ENCODE data around the gene AP1G1.
"Not testable (repeated sequence)": the region's sequence is repeated elsewhere in the genome, so short reads cannot be mapped to it uniquely, and the experiment has no call there.

The AP1G1 gene

DNA sequence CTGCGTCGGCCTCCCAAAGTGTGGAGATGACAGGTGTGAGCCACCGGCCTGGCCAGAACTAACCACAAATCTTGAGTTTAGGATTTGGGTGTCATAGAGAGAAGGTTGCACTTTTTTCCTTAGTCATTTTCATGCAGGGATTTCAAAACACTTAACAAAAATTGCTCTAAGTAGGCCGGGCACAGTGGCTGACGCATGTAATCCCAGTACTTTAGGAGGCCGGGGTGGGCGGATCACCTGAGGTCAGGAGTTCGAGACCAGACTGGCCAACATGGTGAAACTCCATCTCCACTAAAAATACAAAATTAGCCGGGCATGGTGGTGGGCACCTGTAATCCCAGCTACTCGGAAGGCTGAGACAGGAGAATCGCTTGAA is 1.5 kb upstream of the AP1G1 start:
- DNase-seq (ENCODE audit: low read depth in 2 of 3, low spot score in 1 of 3) = not testable (repeated sequence)

DNA sequence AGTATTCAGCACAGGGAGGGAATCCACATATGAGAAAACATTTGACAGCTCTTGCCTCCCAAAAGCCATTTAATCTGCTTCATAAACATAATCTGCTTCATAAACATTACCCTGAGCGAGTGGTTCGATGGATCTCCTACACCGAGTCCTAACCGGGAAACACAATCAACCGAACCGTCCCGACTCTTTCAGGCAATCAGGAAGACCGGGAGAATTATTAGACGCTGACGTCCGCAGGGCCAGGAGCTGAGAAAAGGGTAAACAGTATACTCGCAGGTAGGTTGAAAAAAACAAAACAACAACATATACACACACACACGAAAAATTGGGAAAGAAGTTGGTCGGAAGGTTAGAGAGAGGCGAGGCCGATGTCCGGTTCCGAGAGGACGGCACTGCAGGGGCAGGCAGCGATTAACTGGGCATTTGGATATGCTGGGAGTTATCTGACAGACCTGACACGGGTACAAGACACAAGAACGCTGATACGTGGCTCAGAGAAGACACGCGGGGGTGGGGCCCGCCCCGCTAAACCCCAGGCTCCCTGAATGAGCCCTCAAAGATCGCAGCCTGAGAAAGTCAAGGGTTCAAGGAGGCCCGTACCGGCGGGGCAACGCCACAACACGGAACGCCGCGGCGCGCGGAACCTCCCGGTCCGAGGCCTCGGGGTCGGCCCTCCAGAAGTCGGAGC is 585 bp downstream of the AP1G1 start:
- DNase-seq (ENCODE audit: low read depth in 2 of 3, low spot score in 1 of 3) = peak in 2 of 3 donors; percentile 30 to 34

DNA sequence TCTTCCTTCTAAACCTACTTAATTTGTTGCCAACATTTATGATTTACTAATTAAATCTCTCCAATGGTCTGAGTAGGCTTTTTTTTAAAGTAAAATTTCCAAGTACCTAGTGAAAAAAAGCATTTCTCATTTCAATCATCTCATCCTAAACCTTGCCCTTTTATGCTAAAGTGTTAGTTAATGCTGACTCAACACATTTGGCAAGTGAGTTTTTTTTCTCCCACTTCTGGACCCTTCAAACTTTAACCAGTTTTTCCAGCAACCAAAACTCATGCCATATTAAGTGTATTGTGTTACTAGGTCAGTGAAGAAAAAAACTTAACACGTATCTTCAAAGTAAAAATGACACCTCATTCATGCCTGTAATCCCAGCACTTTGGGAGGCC is 5.3 kb downstream of the AP1G1 start:
- DNase-seq (ENCODE audit: low read depth in 2 of 3, low spot score in 1 of 3) = no peak

DNA sequence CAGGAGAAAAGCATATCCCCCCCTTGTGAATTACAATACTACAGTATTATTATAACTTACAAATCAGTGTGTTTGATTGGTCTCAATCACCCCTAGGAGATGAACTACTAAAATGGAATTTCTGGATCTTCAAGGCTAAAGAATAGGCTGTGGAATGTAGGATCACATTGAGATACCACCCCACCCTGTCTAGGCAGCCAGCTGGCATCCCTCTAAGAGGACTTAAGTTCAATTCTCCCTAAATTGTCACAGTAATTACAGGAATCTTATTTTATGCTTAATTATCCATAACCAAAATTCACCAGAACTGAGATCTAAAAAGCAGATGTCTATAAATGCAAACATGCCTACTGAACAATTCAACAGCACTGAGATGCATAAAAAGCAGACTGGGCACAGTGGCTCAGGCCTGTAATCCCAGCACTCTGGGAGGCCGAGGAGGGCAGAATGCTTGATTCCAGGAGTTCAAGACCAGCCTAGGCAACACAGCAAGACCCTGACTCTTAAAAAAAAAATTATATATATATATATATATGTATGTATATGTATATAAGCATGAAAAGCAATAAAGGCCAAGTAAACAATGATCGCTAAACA is 12.0 kb downstream of the AP1G1 start:
- no peak for DNase-seq (ENCODE audit: low read depth in 2 of 3, low spot score in 1 of 3)

DNA sequence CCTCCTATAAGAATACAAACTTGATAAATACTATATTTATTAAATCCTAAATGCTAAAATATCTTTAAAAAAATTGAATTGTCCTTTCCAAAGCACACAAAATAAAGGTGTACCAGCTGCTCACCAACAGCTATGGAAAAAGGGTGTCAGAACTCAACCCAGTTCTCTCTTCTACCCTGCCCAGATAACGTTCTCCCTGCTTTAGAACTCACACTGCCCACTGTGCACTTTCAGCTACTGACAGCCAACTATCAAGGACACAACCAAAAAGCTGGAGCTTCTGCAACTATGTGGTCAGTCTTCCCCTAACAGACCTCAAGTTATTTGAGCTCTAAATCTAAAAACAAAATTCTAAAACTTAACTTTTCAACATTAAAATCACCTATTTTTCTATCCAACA is 13.7 kb downstream of the AP1G1 start:
- DNase-seq (ENCODE audit: low read depth in 2 of 3, low spot score in 1 of 3) = no peak

DNA sequence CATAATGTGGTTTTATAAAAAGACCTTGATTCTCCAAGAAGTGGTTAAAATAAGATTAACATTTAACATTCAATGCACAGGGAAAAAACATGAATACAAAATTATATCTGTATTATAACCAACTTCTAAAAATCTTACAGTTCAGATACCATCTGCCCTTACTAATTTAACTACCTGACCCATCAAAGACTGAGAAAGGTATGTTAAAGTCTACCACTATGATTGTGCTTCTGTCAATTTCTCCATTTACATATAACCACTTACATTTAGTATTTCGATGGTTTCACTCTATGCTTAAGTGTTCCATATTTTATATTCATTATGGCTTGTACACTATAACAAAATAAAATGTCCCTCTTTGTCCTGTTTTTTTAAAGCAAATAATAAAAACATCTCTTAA is 14.6 kb downstream of the AP1G1 start:
- no peak for DNase-seq (ENCODE audit: low read depth in 2 of 3, low spot score in 1 of 3)

DNA sequence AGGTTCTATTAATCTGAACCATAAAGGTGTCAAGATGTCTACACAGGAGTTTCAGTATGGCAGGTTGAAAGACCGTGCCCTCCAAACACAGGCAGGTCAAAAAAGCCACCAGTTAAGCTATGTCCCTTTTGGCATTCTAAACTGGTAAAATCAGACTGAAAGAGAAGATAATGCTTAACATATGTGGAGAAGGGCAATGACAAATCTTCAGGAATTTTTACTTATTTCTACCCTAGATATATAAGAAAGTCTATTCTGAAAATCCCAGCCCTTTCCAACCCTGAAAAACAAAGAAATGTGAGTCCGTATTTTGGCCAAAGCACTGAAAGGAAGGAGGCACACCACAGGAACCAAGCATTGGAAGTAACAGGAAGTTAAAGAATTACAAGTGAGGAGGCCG is 16.5 kb downstream of the AP1G1 start:
- no peak for DNase-seq (ENCODE audit: low read depth in 2 of 3, low spot score in 1 of 3)

DNA sequence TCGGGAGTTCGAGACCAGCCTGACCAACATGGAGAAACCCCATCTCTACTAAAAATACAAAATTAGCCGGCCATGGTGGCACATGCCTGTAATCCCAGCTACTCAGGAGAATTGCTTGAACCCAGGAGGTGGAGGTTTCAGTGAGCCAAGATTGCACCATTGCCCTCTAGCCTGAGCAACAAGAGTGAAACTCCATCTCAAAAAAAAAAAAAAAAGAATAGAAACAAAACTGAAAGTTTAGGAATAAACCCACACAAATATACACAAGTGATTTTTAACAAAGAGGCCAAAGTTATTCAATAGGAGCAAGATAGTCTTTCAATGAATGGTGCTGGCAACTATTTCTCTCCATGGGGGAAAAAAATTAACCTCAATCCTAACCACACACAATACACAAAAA is 18.3 kb downstream of the AP1G1 start:
- DNase-seq (ENCODE audit: low read depth in 2 of 3, low spot score in 1 of 3) = not testable (repeated sequence)

DNA sequence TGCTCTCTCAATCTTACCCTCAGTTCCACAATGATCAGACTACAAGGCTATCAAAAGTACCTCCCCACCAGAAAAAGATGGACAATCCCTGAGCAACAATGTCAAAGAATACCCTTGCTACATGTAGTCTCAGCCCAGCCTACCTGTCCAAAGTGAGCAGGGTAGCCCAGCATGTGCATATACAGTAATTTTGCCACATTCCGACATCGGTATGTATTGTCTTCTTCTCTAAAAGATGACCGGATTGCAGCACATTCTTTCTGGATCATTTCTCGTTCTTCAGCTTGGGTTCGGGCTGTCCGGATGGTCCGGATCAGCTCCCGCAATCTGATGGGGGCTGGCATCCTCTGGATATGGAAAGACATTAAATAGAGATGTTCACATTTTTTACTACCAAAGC is 19.5 kb downstream of the AP1G1 start:
- DNase-seq (ENCODE audit: low read depth in 2 of 3, low spot score in 1 of 3) = no peak

DNA sequence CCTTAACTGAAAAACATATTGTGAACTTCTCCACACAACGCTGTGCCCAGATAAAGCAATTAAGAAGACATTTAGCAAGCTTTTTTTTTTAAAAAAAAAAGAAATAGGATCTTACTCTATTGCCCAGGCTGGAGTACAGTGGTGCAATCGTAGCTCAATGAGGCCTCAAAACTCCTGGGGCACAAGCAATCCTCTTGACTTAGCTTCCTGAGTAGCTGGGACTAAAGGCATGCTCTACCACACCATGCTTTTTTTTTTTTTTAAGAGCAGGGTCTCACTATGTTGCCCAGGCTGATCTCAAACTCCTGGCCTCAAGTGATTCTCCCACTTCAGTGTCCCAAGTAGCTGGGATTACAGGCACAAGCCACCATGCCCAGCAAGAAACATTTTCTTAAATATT is 20.1 kb downstream of the AP1G1 start:
- no peak for DNase-seq (ENCODE audit: low read depth in 2 of 3, low spot score in 1 of 3)

DNA sequence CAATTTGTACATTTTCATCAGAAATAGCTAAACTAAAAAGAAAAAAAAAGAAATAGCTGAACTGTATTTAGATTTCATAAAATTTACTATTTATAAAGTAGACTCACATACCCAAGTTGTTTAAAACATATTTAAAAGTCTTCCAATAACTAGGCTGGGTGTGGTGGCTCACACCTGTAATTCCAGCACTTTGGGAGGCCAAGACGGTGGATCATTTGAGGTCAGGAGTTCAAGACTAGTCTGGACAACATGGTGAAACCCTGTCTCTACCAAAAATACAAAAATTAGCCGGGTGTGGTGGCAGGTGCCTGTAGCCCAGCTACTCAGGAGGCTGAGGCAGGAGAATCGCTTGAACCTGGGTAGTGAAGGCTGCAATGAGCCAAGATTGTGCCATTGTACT is 23.5 kb downstream of the AP1G1 start:
- DNase-seq (ENCODE audit: low read depth in 2 of 3, low spot score in 1 of 3) = not testable (repeated sequence)

DNA sequence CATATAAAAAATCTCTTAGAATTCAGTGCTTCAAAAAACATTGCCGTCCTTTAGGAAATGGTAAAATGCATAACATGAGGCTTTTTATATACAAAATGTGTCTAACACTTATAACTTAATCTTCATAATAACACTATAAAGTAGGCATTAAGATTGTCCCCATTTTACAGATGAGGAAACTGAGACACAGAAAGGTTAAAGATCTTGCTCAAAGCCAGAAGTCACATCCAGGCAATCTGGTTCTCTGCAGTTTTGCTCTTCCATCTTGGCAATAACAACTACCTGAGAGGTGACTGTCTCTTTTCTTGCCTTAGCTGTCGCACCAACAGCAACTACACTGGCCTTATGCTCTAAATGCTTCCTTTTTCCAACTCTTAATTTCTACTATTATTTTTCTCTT is 24.5 kb downstream of the AP1G1 start:
- no peak for DNase-seq (ENCODE audit: low read depth in 2 of 3, low spot score in 1 of 3)

DNA sequence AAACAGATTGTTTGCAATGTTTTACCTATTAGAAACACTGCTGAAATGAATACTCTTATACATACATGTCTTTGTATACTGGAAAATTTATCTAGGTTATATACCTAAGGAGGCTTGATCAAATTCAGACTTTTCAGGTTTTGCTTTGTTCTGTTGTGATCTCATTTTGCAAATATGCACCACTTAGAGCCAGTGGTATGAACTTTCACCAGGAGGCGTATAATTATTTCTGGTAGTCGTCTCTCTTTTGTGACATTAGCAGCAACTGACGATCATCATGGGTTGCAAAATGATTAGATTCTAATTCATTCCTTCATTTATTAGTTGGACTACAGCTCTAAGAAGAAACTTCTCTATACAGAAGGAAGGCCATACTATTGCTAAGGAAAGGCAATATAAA is 26.9 kb downstream of the AP1G1 start:
- no peak for DNase-seq (ENCODE audit: low read depth in 2 of 3, low spot score in 1 of 3)

DNA sequence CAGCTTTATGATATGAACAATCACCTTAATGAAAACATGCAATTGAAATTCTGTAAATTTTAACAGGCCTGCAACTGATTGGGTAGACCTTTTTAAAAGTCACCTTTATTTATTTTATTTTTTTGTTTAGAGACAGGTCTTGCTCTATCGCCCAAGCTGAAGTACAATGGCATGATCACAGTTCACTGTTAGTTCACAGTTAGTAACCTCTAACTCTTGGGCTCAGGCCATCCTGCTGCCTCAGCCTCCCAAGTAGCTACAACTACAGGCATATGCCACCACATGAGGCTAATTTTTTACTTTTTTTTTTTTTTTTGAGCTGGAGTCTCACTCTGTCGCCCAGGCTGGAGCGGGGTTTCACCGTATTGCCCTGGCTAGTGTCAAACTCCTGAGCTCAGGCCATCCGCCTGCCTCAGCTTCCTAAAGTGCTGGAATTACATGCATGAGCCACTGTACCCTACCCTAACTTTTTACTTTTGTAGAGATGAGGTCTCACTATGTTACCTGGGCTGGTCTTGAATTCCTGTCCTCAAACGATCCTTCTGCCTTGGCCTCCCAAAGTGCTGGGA is 28.0 kb downstream of the AP1G1 start:
- no peak for DNase-seq (ENCODE audit: low read depth in 2 of 3, low spot score in 1 of 3)

DNA sequence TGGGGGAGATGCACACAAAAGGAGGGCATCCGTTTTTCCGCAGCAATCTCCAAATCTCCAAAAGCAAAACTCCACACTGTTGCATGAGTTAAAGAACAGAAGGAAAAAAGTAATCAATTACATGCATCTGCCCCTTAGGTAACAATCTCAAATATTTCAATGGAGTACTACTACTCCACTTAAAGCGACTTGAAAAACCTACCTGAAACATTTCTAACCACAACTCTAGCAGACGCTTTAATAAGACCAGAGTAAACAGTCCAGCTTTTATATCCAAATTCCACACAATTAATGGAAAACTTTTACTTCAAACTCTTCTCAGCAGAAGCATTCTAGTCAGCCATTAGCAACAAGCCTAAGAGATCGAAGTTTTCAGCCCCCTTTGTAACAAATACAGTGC is 29.9 kb downstream of the AP1G1 start:
- no peak for DNase-seq (ENCODE audit: low read depth in 2 of 3, low spot score in 1 of 3)

DNA sequence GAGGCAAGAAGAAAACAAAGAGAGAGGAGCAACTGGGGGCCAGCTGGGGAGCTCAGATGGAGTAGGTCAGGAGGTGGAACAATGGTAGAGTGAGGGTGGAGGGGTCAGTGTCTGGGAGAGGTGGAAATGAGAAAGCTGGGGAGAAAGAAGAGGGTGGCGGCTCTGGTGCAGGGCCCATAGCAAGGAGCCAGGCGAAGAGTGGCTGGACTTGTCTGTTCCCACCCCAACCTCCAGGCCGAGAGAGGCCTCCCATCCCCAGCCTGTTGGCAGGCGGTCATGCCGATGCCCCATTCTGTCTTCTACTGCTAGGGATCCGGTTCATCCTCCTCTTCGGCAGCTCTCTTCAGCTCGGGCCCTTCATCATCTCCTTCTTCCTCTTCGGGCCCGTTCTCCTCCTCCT is 31.3 kb downstream of the AP1G1 start:
- no peak for DNase-seq (ENCODE audit: low read depth in 2 of 3, low spot score in 1 of 3)

DNA sequence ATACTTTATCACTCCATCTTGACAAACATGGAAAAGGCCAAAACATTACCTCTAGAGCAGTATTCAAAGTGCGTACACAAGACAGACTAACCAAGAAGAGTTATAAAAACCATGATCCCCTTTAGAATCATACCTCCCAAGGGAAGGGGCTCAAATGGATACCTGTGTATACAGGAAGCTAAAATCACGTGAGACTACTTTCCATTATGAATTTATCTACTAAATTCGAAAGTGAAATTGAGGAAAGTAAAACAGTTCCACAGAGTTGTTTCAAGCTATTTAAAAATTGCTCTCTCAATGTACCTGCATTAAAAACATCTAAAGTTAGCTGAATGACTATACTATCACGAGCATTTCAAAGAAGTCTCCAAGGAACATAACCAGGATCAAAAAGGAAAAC is 32.7 kb downstream of the AP1G1 start:
- DNase-seq (ENCODE audit: low read depth in 2 of 3, low spot score in 1 of 3) = no peak

DNA sequence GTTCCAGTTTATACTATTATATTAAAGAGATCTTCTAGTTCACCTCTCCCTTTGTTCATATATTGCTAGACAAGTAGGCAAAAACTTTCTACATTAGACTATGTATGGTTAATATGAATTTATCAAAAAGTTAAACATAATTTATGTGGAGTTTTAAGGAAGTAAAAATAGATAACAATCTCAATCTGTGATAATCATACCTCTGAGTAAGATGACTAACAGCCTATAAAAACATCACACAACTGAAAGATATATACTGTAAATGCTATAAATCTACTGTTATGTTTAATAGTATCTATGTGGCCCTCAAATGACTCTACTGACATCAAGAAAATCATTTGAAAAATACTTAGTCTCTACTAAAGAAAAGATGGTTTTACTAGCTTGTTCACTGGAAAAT is 37.1 kb downstream of the AP1G1 start:
- no peak for DNase-seq (ENCODE audit: low read depth in 2 of 3, low spot score in 1 of 3)

DNA sequence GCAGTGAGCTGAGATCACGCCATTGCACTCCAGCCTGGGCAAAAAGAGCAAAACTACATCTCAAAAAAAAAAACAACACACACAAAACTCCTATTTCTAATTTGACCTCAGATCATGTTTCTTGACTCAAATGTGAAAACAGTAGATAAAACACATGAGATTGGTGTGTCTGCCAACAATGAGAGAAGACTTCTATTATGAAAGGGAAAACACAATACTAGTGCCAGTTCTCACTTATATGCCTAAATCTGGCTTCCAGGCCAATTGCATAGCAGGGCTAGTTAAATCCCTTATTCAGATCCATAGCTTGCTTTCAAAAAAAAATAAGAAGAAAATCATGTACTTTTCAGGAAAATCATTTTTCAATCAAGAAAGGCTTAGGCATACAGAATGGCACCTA is 39.4 kb downstream of the AP1G1 start:
- DNase-seq (ENCODE audit: low read depth in 2 of 3, low spot score in 1 of 3) = no peak

DNA sequence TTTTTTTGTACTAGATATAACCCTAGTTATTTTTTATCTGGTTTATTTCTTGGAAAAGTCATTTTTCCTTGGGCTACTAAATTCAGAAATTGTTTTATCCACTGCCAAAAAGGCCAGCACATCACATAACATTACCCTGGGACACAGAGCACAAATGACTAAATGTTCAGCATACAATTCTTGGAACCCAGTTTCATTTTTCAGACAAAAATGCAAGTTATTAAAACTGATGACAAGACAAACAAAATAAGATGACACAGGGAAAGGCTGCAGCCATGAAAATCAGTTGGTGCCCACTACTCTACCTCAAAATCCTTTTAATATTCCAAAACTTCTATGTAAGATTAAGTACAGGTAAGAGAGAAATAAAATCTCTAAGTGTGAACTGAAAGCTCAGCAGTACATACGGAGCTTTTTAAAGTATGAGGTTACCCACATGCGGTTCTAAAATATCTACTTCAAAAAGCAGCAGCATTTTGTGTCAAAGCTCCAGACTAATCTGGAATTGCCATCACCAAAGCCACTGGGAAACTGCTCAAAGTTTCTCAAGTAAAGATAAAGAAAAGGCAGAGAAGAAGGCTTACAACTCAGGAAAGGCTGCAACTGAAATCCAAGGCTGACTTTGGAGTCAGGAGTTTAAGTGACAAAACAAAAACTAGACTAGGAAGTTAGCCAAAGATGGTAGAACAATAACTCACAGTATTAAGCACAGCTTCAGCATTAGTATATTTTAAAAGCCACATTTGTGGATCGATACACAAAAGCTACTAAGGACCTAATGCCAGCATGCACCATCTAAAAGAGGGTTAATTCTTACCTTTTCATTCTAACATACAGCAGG is 41.4 kb downstream of the AP1G1 start:
- no peak for DNase-seq (ENCODE audit: low read depth in 2 of 3, low spot score in 1 of 3)

DNA sequence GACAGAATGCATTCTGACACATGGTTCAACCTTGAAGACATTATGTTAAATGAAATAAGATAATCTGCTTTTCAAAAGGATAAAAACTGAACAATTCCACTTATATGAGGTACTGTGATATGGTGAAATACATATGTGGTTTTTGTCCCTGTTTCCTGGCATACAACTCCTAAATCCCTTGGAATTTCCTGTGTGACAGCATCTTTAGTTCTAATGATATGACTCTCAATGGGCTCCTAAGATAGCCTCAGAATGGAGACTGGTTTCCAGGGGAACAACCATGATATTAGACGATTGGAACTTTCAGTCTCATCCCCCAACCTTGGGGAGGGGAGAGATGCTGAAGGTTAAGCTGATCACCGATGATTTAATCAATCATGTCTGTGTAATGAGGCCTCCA is 46.4 kb downstream of the AP1G1 start:
- no peak for DNase-seq (ENCODE audit: low read depth in 2 of 3, low spot score in 1 of 3)

DNA sequence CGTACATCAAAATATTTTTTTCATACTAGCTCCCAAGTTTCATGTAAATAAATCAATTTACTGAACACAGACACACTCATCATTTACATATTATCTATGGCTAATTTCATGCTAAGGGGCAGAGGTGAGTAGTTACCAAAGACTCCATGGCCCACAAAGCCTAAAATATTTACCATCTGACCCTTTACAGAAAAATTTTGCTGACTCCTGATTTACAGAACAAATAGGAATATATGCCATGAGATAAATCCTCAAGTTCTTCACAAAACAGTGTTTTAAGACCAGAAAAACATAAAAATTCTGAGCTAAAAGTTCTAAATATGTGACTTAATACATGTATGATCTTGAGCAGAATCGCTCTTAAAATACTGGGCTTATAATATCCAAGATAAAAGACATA is 47.5 kb downstream of the AP1G1 start:
- no peak for DNase-seq (ENCODE audit: low read depth in 2 of 3, low spot score in 1 of 3)

Measured in stimulated activated CD4-positive, alpha-beta T cell treated with anti-CD3 and anti-CD28 coated beads, Interleukin-12 subunit alpha, Interleukin-12 subunit beta, amount 100 ng/mL, for 48 hours (primary cell).